Measurements from ENCODE around the gene SYNE1.
A peak's percentile ranks its signal among the peaks of the same experiment; 100 is the strongest.

Gene SYNE1

DNA sequence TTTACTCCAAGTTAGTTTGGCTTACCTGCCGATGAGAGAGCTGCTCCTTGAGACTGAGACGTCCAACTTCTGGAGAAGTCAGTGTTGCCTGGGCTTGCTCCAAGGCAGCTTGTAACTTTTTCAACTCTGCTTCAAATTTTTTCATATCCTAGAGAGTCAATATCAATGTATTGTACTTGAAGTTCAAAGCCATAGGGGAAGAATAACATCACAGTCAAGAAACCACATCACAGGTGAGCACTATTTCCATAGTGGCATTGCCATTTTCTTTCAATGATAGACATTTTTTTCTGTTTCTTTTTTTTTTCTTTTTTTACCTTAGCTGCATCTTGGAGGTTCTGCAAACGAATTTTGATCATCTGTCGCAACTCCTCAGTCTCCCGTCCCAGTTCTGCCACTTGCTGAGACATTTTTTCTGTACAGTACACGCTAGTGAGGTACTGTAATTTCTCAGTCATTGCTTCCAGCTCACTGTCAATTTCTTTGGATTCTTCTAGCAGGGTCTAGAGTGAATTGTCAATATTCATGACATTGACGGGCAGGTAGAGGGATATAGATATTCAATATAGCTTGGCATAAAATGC lies 326.7 kb downstream of the SYNE1 start:
- no peak for DNase-seq

DNA sequence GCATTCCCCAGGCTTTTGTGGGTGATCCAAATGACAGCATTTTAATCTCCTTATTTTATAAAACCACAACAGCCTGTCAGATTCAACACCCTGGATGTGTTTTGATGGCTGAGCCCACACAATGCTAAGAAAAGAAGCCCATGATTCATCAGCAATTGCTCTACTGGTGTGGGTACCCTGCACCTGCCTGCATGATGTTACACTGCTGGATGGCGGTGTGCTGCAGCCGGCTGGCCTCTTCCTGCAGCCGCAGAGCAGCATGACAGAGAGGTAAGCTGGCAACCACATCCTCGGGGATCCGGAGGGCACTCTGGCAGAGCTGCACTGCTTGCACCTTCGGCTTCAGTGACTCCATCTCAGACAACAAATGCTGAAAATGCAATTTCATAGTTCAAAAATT lies 327.5 kb downstream of the SYNE1 start:
- DNase-seq = peak; percentile 82

GRCh38 chr6:152309006-152309405 lies 328.2 kb downstream of the SYNE1 start:
- no peak for DNase-seq

- DNase-seq = no peak
Measured at GRCh38 chr6:152308306-152308705, 328.9 kb downstream of the SYNE1 start.

GRCh38 chr6:152305672-152306071 lies 331.5 kb downstream of the SYNE1 start:
- DNase-seq = no peak

DNA sequence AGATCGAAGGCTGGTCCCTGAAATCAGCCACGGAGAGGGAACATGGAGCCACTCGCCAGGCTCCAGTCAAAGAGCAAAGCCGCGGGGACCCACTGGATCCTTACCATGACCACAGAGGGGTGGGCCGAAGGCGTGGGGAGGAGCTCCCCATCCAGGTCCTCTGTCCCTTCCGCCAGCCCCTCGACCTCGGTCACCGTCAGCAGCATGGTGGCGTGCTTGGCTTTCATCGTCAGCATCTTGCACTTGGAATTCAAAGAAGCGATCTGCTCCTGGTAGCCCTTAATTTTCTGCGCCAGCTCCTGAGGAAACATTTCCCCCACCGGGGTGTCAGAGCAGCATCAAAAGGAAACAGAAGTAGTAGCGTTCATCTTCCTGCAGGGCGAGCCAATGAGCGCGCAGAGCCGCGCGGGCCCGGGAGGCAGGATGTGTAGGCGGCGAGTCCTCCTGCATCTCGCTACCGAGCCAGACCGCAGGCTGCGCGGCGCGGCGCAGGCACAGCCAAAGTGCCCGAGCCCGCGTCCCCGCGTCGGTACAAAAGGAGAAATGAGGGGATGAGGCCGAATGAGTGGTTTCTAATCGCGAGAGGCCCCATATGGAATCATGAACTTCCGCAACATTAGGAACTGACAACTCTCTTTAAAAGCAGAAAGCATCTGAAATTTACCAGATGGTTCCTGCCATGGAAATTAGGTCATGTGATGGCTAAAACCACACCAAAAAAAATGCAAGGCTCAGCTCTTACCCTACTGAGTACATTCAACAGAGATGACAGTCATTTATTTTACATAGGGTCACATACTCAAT lies 335.2 kb downstream of the SYNE1 start:
- peak; percentile 91 for DNase-seq

GRCh38 chr6:152301021-152301764 lies 336.0 kb downstream of the SYNE1 start:
- DNase-seq = no peak

DNA sequence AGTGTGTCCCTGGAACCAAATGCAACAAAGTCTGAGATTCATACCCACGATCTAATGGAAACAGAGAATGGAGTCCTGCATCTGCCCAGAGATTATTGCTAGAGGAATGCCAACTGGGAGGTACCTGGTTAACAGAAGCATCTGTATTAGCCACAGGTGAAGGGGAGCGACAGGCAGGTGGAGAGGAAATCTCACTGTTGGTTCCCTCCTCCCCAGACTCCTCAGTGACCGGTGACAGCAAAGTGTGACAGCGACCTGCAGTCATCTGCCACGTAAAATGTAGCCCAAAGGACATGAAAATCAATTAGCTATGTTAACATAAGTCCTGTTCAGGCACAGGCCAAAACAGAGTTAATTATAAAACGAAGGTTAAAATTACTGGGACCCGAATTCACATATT lies 336.6 kb downstream of the SYNE1 start:
- DNase-seq = no peak

GRCh38 chr6:152298848-152299735 lies 338.1 kb downstream of the SYNE1 start:
- DNase-seq = no peak

GRCh38 chr6:152298055-152298647 lies 339.0 kb downstream of the SYNE1 start:
- DNase-seq = no peak

GRCh38 chr6:152296648-152297376 lies 340.4 kb downstream of the SYNE1 start:
- DNase-seq = no peak

- DNase-seq = no peak
Measured at GRCh38 chr6:152295920-152296319, 341.2 kb downstream of the SYNE1 start.

GRCh38 chr6:152295346-152295745 lies 341.8 kb downstream of the SYNE1 start:
- DNase-seq = no peak

DNA sequence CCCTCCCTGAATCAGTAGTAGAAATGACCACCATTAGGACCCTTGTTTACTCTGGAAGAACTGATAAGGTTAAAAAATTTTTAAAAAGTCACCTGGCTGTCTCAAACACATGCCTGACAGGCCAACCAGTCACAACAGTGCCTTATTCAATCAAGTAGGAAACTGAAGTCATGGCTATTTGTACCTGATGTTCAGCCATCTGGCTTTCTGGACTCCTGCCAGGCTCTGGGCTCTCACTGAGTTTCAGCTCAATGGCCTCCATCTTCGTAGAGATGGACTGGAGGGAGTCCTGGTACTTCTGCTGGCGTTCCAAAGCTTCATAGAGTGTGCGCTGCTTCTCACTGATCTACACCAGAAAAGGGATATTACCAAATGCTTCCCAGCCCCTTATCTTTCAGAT lies 343.8 kb downstream of the SYNE1 start:
- DNase-seq = no peak

- no peak for DNase-seq
Measured at GRCh38 chr6:152292555-152292954, 344.6 kb downstream of the SYNE1 start.

GRCh38 chr6:152290693-152291092 lies 346.5 kb downstream of the SYNE1 start:
- DNase-seq = no peak

DNA sequence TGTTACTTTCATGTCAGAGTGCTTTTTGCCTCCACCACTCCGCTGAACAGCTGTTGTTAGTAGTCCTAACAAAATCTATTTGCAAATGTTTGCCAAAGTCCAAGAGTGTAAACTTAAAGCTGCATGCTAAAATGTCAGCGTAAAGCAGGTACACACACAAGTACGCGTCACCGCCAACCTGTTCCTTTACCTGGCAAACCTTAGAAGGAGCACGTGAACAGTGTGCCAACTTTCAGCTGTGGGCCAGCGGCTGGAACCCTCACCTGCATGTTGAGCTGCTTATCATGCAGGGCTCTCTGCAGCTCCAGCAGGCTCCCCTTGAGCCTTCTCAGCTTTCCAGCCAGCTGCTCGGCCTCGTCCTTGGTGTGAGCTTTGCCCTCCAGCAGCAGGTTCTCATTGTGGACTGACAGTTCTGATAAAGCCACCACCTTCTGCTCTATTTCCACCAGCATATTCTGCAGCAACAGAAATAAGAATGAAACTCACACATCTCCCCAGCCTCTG lies 359.3 kb downstream of the SYNE1 start:
- DNase-seq = no peak

- DNase-seq = no peak
Measured at GRCh38 chr6:152273638-152274037, 363.5 kb downstream of the SYNE1 start.

GRCh38 chr6:152273002-152273401 lies 364.2 kb downstream of the SYNE1 start:
- no peak for DNase-seq

DNA sequence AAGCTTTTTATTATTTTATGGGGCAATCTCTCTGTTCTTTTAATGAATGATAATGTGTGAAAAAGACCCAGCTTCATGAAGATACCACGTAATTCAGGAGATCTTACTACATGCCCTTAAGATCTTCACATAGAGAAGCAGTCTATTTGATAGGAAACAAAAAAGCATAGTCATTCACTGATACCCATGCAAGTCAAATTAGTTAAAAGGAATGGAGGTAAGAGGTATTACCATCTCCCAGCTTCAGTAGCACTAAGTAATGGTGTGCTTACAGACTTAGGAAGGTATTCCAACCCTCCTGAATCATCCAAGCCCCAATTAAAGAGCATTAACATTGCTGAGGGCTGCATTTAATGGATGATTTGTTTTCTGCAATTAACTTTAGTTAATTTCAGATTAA lies 364.7 kb downstream of the SYNE1 start:
- no peak for DNase-seq

- no peak for DNase-seq
Measured at GRCh38 chr6:152271776-152272464, 365.2 kb downstream of the SYNE1 start.
